ENCODE data around the gene GPX3.

The GPX3 gene

DNA sequence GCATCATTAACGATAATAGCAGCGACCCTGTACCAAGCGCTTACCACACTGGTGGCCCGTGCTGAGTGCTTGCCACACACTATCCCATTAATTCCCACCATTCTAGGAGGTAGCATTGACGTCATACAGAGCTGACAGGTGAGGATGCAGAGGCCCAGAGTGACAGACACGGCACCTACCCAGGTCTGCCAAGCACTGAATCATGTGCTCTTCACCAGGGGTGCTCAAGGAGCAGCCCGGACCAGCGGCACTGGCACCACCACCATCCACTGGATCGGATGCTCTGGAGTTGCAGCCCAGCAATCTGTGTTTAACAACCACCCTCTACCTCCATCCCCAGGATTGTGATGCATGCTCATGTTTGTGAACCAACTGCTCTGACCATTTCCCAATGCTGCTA is 57.0 kb downstream of the GPX3 start:
- DNase-seq (ENCODE audit: low read depth), result no peak
- no peak overlapping the region for H3K4me3 ChIP-seq (ENCODE audit: low read length)
- TF ChIP-seq, protein P1, sequence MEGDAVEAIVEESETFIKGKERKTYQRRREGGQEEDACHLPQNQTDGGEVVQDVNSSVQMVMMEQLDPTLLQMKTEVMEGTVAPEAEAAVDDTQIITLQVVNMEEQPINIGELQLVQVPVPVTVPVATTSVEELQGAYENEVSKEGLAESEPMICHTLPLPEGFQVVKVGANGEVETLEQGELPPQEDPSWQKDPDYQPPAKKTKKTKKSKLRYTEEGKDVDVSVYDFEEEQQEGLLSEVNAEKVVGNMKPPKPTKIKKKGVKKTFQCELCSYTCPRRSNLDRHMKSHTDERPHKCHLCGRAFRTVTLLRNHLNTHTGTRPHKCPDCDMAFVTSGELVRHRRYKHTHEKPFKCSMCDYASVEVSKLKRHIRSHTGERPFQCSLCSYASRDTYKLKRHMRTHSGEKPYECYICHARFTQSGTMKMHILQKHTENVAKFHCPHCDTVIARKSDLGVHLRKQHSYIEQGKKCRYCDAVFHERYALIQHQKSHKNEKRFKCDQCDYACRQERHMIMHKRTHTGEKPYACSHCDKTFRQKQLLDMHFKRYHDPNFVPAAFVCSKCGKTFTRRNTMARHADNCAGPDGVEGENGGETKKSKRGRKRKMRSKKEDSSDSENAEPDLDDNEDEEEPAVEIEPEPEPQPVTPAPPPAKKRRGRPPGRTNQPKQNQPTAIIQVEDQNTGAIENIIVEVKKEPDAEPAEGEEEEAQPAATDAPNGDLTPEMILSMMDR (conservative IDR thresholded peaks at IDR 0.05; ENCODE audit: low read length), result no peak

DNA sequence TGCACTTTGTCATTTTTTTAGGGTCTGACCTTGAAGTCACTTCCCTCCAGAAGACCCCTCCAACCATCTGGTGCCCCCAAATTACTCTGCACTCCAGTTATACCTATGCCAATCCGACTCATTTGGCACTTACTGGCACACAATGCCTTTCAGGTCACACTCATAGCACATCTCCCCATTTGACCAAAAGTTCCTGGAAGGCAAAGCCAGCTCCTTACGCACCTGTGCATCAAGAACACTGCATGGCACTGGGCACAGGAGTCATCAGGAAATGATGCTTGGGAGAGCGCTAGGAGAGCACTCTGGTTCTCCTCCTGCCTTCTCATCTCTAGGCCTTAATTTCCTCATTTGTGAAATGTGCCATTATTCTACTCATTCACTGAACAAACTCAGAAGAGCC is 57.6 kb downstream of the GPX3 start:
- DNase-seq (ENCODE audit: low read depth), result no peak
- H3K4me3 ChIP-seq (ENCODE audit: low read length), result no peak overlapping the region
- TF ChIP-seq, protein P1 (conservative IDR thresholded peaks at IDR 0.05; ENCODE audit: low read length), result no peak

All from AG10803 (cell line).